GM18511 (cell line): ENCODE measurements around the gene SHQ1.

Source experiments
- ATAC-seq: cut with Tn5 transposase; IDR thresholded peaks from one replicate; pipeline ENCODE4 v1.9.1; 2021; ENCODE audit warnings: mild to moderate bottlenecking, moderate library complexity; ENCODE audit not compliant: unreplicated experiment

Gene SHQ1

GRCh38 chr3:72855001-72855400 lies 6.8 kb upstream of the SHQ1 start:
- ATAC-seq = no peak

- peak; percentile 51 for ATAC-seq
Observed at GRCh38 chr3:72848703-72849081, 447 bp upstream of the SHQ1 start.

- ATAC-seq = no peak
Observed at GRCh38 chr3:72847282-72847681, 963 bp downstream of the SHQ1 start.

- ATAC-seq = no peak
Observed at GRCh38 chr3:72846166-72846565, 2.1 kb downstream of the SHQ1 start.

- peak; percentile 29 for ATAC-seq
Observed at GRCh38 chr3:72844436-72844993, 3.7 kb downstream of the SHQ1 start.

GRCh38 chr3:72839057-72839456 lies 9.2 kb downstream of the SHQ1 start:
- no peak for ATAC-seq

- no peak for ATAC-seq
Observed at GRCh38 chr3:72836923-72837322, 11.3 kb downstream of the SHQ1 start.

- no peak for ATAC-seq
Observed at GRCh38 chr3:72836416-72836815, 11.8 kb downstream of the SHQ1 start.

GRCh38 chr3:72830452-72831223 lies 17.6 kb downstream of the SHQ1 start:
- ATAC-seq = no peak

GRCh38 chr3:72829701-72830100 lies 18.5 kb downstream of the SHQ1 start:
- no peak for ATAC-seq

- no peak for ATAC-seq
Observed at GRCh38 chr3:72821161-72821781, 27.0 kb downstream of the SHQ1 start.

GRCh38 chr3:72820415-72820814 lies 27.8 kb downstream of the SHQ1 start:
- no peak for ATAC-seq

- no peak for ATAC-seq
Observed at GRCh38 chr3:72818905-72819304, 29.3 kb downstream of the SHQ1 start.

GRCh38 chr3:72818092-72818773 lies 30.0 kb downstream of the SHQ1 start:
- no peak for ATAC-seq

GRCh38 chr3:72816862-72817355 lies 31.3 kb downstream of the SHQ1 start:
- peak; percentile 80 for ATAC-seq

GRCh38 chr3:72814308-72814707 lies 33.9 kb downstream of the SHQ1 start:
- peak; percentile 50 for ATAC-seq

GRCh38 chr3:72812201-72812600 lies 36.0 kb downstream of the SHQ1 start:
- ATAC-seq = no peak

- no peak for ATAC-seq
Observed at GRCh38 chr3:72811571-72811970, 36.7 kb downstream of the SHQ1 start.

GRCh38 chr3:72810659-72811434 lies 37.4 kb downstream of the SHQ1 start:
- no peak for ATAC-seq

GRCh38 chr3:72810063-72810462 lies 38.2 kb downstream of the SHQ1 start:
- ATAC-seq = no peak

GRCh38 chr3:72804361-72804760 lies 43.9 kb downstream of the SHQ1 start:
- no peak for ATAC-seq
